GM10248 (cell line): ENCODE data around the gene SEPTIN8.

ENCODE experiments used
- CTCF ChIA-PET: fragments of 300-600 bp; sonication (Branson Sonifier 250); formaldehyde crosslinking; extraction: SDS; loops from one replicate; lab custom pipeline; 2021; ENCODE audit warnings: antibody characterized with exemption; lab: Yijun Ruan, JAX
- POLR2A ChIA-PET: fragments of 350-650 bp; sonication (Branson Sonifier 250); formaldehyde crosslinking; extraction: SDS; loops from one replicate; lab custom pipeline; 2020; ENCODE audit warnings: antibody characterized with exemption; lab: Yijun Ruan, JAX
- DNase-seq: peaks from one replicate; pipeline ENCODE4 v3.0.0; 2012; ENCODE audit errors: extremely low spot score
- TF ChIP-seq, protein P1 (sequence below): IDR thresholded peaks from 2 replicates; pipeline ENCODE4 v1.5.1; 2012; ENCODE audit warnings: mild to moderate bottlenecking, low read depth; ENCODE audit errors: extremely low read depth, missing control alignments, control extremely low read depth

Gene SEPTIN8

DNA sequence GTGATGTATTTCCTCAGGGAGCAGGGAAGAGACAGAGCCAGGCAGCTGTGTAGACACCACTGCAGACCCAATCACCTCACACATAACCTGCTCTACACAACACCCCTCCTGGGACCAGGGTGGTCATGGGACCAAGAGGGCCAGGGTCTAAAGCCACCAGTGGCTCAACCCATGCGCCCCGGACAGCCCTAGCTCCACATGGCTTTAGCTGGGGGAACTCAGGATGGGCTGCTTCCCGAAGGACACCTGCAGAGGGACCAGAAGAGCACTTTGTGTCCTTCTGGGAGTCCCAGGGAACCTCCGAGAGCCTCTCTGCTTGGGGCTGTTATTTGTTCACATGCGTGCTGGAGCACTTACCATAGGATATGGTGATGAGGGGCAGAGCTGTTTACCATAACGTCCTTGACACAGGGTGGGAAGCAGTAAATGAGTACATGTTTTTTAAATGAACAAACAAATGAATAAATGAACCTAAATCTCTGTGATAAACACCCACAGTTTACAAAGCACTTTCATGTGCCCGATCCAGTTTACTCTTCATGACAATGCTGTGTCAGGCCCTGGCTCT lies 12.3 kb downstream of the SEPTIN8 start:
- CTCF ChIA-PET: interaction anchor here (0.9 to 2.9 kb wide), 5 partner anchors 9 to 79 kb away, joined by 3 to 18 read pairs (median 3); no protein-coding TSS in a partner anchor
- POLR2A ChIA-PET: interaction anchor here (0.5 kb wide), 1 partner anchor 1760 kb away, joined by 5 read pairs; no protein-coding TSS in a partner anchor
- TF ChIP-seq, protein P1, sequence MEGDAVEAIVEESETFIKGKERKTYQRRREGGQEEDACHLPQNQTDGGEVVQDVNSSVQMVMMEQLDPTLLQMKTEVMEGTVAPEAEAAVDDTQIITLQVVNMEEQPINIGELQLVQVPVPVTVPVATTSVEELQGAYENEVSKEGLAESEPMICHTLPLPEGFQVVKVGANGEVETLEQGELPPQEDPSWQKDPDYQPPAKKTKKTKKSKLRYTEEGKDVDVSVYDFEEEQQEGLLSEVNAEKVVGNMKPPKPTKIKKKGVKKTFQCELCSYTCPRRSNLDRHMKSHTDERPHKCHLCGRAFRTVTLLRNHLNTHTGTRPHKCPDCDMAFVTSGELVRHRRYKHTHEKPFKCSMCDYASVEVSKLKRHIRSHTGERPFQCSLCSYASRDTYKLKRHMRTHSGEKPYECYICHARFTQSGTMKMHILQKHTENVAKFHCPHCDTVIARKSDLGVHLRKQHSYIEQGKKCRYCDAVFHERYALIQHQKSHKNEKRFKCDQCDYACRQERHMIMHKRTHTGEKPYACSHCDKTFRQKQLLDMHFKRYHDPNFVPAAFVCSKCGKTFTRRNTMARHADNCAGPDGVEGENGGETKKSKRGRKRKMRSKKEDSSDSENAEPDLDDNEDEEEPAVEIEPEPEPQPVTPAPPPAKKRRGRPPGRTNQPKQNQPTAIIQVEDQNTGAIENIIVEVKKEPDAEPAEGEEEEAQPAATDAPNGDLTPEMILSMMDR: no peak
- DNase-seq: no peak

DNA sequence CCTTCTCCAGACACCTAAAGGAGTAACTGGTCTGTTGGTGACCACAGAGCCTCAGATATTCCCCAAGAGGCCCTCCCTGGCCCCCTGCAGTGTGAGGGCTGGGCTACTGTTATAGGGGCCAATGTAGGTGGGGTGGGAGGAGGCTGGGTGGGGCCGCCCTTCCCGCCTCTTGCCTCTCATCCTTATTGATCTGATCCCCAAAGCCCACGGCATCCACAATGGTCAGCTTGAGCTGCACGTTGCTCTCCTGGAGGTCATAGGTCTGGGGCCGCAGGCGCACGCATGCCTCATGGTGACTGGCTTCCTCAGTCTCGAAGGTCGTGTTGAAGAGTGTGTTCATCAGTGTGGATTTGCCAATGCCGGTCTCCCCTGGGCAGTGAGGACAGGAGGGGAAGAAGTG lies 13.0 kb downstream of the SEPTIN8 start:
- DNase-seq: no peak
- ChIA-PET POLR2A (no interaction called here), CTCF (interaction anchor here (0.9 to 2.9 kb wide), 5 partner anchors 8 to 78 kb away, joined by 3 to 18 read pairs (median 3); no protein-coding TSS in a partner anchor)
- TF ChIP-seq, protein P1: no peak

GRCh38 chr5:132763181-132764036 lies 13.6 kb downstream of the SEPTIN8 start:
- no peak for DNase-seq
- ChIA-PET CTCF (interaction anchor here (0.7 to 2.9 kb wide), 8 partner anchors 8 to 257 kb away, joined by 3 to 18 read pairs (median 3); no protein-coding TSS in a partner anchor), POLR2A (no interaction called here)
- TF ChIP-seq, protein P1: no peak

GRCh38 chr5:132762246-132763000 lies 14.6 kb downstream of the SEPTIN8 start:
- POLR2A ChIA-PET: no interaction called here
- TF ChIP-seq, protein P1: no peak
- CTCF ChIA-PET: interaction anchor here (1.0 to 1.6 kb wide), 4 partner anchors 8 to 256 kb away, joined by 3 to 6 read pairs (median 3); no protein-coding TSS in a partner anchor
- no peak for DNase-seq

DNA sequence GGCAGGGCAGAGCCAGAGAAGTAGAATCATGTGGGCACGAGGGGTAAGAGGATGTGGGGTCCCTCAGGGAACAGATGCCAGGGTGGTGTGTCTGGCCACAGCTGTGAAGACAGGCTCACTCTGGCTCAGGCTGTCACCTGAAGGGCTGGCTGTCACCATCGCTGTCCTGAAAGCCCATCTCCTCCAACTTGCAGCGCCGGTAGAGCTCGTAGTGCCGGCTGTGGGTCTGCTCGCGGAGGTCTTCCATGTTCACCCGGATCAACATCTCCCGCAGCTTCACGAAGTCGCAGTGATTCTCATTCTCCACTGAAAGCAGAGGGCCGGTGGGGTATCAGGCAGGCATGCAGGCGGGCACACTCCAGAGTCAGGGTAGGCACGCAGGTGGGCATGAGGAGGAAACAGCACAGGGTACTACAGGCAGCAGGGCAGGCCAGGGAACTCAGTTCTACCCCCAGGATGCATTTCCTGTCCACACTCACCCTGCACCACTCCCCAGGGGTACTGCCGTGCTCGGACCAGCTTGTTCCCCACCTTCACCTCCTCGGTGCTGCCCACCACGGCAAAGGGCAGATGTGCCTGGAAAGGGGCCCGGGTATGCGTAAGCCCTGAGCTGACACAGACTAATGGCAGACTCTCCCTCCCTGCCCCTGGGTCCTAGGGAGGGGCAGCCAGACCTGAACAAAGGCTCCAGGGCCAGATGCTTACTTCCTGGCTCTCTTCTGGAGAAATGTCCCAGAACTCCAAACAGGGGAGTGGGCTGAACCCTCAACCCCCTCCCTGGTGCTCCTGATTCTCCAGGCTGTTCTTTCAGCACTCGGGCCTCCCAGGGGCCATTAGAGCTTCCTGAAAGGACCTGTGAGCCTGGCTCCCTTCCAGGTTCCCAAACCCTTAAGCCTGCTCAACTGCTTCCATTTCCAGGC lies 15.5 kb downstream of the SEPTIN8 start:
- CTCF ChIA-PET: interaction anchor here (0.9 to 1.6 kb wide), 7 partner anchors 9 to 256 kb away, joined by 3 read pairs; partner anchors contain the start of gene KIF3A
- POLR2A ChIA-PET: interaction anchor here (0.5 kb wide), 1 partner anchor 122 kb away, joined by 3 read pairs; no protein-coding TSS in a partner anchor
- TF ChIP-seq, protein P1: no peak
- DNase-seq: no peak
